ENCODE data around the gene KRTAP10-4. TPM values are rescaled to one million over a fixed set of nuclear protein-coding genes. Genes with fewer than 3 reads are reported as not detected.

KRTAP10-4 gene
- total and polyA plus RNA-seq, 2 of the 4 experiments (the other 2 are of a cell fraction): not detected

DNA sequence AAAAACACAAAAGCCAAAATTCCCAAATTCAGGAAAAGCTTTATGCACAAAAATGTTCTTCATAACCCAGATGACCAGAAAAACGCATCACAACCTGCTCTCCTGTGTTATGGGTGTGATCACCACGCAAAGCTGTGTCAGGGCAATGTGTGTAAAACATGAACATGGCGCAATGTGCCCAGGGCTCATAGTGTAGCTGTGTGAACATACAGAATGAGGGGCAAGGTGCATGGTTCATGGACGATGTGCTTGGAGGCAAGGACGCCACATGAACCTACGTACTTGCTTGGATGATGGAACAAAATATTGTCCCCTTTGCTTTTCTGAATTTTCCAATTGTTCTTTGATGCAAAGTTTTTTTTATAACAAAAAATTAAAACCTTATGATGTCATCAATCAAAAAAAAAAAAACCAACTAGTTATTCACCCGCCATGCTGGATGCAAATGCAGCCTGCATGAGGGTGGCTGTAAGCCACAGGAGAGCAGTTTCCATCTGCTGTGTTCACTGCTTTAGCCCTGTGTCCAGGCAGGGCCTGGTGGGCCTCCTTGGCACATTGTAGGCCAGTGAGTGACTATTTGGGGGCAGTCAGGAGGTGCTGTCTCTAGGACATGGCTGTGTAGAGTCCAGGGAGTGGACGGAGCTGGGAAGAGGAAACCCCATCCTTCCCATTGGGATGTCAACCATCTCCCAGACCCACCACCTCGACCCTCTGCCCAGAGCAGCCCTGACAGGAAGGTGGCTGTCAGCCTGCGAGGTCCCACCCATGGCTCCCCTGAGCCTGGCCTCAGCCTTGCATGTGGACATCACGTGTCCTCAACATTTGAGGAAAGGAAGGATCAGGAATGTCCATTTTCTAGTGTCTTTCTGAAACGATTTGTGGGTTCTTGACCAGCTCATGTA, 47.2 kb upstream of the KRTAP10-4 start:
- H3K27me3 ChIP-seq (ENCODE audit: control insufficient read depth, insufficient read depth, low read length): no peaks in the 10 kb centered on the region
- DNase-seq (no peak), ATAC-seq (ENCODE audit: low read depth) (no peak)
- no peak overlapping the region for H3K4ac ChIP-seq (ENCODE audit: low read depth, low read length)
- TF ChIP-seq FOS (IDR thresholded peaks at IDR 0.05; ENCODE audit: low read depth, low read length) (no peak), BHLHE40 (IDR thresholded peaks at IDR 0.05; ENCODE audit: low read depth, low read length) (no peak), CHD1 (IDR thresholded peaks at IDR 0.05; ENCODE audit: low read depth, low read length) (no peak), MAFK (IDR thresholded peaks at IDR 0.05; ENCODE audit: low read depth, low read length) (no peak), NFE2L2 (IDR thresholded peaks at IDR 0.05; ENCODE audit: low read depth, low read length) (no peak), POLR2A (IDR thresholded peaks at IDR 0.05; ENCODE audit: low read depth, low read length) (no peak), SMC3 (IDR thresholded peaks at IDR 0.05; ENCODE audit: low read depth, low read length) (no peak), MXI1 (IDR thresholded peaks at IDR 0.05; ENCODE audit: borderline replicate concordance, low read depth, low read length) (no peak), RFX5 (IDR thresholded peaks at IDR 0.05; ENCODE audit: low read depth, low read length) (no peak), CEBPB (IDR thresholded peaks at IDR 0.05; ENCODE audit: low read depth, low read length) (no peak)
- TF ChIP-seq, protein P1, sequence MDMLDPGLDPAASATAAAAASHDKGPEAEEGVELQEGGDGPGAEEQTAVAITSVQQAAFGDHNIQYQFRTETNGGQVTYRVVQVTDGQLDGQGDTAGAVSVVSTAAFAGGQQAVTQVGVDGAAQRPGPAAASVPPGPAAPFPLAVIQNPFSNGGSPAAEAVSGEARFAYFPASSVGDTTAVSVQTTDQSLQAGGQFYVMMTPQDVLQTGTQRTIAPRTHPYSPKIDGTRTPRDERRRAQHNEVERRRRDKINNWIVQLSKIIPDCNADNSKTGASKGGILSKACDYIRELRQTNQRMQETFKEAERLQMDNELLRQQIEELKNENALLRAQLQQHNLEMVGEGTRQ (IDR thresholded peaks at IDR 0.05; ENCODE audit: low read depth, low read length): no peak
- TF ChIP-seq, protein P2, sequence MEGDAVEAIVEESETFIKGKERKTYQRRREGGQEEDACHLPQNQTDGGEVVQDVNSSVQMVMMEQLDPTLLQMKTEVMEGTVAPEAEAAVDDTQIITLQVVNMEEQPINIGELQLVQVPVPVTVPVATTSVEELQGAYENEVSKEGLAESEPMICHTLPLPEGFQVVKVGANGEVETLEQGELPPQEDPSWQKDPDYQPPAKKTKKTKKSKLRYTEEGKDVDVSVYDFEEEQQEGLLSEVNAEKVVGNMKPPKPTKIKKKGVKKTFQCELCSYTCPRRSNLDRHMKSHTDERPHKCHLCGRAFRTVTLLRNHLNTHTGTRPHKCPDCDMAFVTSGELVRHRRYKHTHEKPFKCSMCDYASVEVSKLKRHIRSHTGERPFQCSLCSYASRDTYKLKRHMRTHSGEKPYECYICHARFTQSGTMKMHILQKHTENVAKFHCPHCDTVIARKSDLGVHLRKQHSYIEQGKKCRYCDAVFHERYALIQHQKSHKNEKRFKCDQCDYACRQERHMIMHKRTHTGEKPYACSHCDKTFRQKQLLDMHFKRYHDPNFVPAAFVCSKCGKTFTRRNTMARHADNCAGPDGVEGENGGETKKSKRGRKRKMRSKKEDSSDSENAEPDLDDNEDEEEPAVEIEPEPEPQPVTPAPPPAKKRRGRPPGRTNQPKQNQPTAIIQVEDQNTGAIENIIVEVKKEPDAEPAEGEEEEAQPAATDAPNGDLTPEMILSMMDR (conservative IDR thresholded peaks at IDR 0.05; ENCODE audit: low read depth, low read length): no peak
- H4K5ac ChIP-seq (ENCODE audit: low read depth, low read length): no peak overlapping the region
- no peak overlapping the region for H3K14ac ChIP-seq (replicated peaks; ENCODE audit: low read depth, low read length)
- no peak overlapping the region for H2AFZ ChIP-seq (replicated peaks; ENCODE audit: low read length, poor library complexity)
- H2BK15ac ChIP-seq (ENCODE audit: low read depth, low read length): no peak overlapping the region
- H4K8ac ChIP-seq (ENCODE audit: low read depth in 2 of 2, low read length in 2 of 2): no peak overlapping the region
- POLR2A ChIA-PET (ENCODE audit: unreplicated experiment): no interaction called here
- H4K20me1 ChIP-seq (ENCODE audit: insufficient read depth, low read length): no peaks in the 10 kb centered on the region
- in situ Hi-C loops (cut with MboI; ENCODE audit: low sequenced_read_pairs): no loop called here
- H3K27ac ChIP-seq (ENCODE audit: insufficient read depth, low read length): no peak overlapping the region
- CTCF ChIA-PET: no interaction called here
- no peak overlapping the region for H2BK120ac ChIP-seq (ENCODE audit: low read depth, low read length)
- 73% methylated on average over 2 of the region's 12 CpGs; no CpG with 5 or more reads in 1 of the 2 experiments for WGBS, 2 experiments (ENCODE audit: extremely low coverage in 2 of 2, insufficient read length in 1 of 2)
- H3K36me3 ChIP-seq (ENCODE audit: control insufficient read depth, insufficient read depth, low read length): no peaks in the 10 kb centered on the region
- intact Hi-C loops (cut with micrococcal nuclease): no loop called here
- H4K91ac ChIP-seq (ENCODE audit: insufficient read depth, low read depth, low read length): no peak overlapping the region
- BruUV-seq (replicated peaks): no TSS peak
- no peak overlapping the region for H2AK9ac ChIP-seq (replicated peaks; ENCODE audit: low read depth, low read length, poor library complexity)
- H2BK5ac ChIP-seq (ENCODE audit: low read depth, low read length, poor library complexity, severe bottlenecking): no peak overlapping the region
- no peak overlapping the region for H2AK5ac ChIP-seq (ENCODE audit: low read depth, low read length)
- no peaks in the 10 kb centered on the region for H3K79me1 ChIP-seq (ENCODE audit: low read depth in 1 of 2, low read length in 2 of 2)
- dilution Hi-C loops (cut with HindIII; ENCODE audit: low sequenced_read_pairs, unreplicated experiment): no loop called here
- no peak overlapping the region for H3K4me2 ChIP-seq (ENCODE audit: low read depth, low read length)
- H3K23ac ChIP-seq (ENCODE audit: low read depth, low read length): no peak overlapping the region
- no peak overlapping the region for H3K9ac ChIP-seq (ENCODE audit: low read depth, low read length)
- peaks cover 23% of the 10 kb centered on the region for H3K9me3 ChIP-seq (ENCODE audit: control insufficient read depth, insufficient read depth, low read length)
- no peak overlapping the region for H3K56ac ChIP-seq (ENCODE audit: extremely low read depth, insufficient read depth, low read length)
- no peak overlapping the region for H2BK20ac ChIP-seq (ENCODE audit: low read depth, low read length)
- H3K18ac ChIP-seq (ENCODE audit: low read depth, low read length): no peak overlapping the region
- no peaks in the 10 kb centered on the region for H3K9me1 ChIP-seq (ENCODE audit: insufficient read depth, low read length)
- H3K4me3 ChIP-seq (ENCODE audit: insufficient read depth, low read depth, low read length): no peak overlapping the region
- no peaks in the 10 kb centered on the region for H3K4me1 ChIP-seq (ENCODE audit: control insufficient read depth, insufficient read depth, low read length)

Measured in IMR-90 (cell line).